SK-N-SH treated with all-trans-retinoic acid at 6 μM for 48 hours (cell line): ENCODE measurements around the gene AFG3L2.
A peak's percentile ranks its signal among the peaks of the same experiment; 100 is the strongest.
"Not testable (repeated sequence)": the region's sequence is repeated elsewhere in the genome, so short reads cannot be mapped to it uniquely, and the experiment has no call there.

Source experiments
- ATAC-seq: fragments of 200-7000 bp; cut with Tn5 transposase; 3 replicates; pipeline ENCODE4 v1.9.1; 2020; ENCODE audit warnings: mild to moderate bottlenecking, moderate library complexity
- ARNTL ChIP-seq: fragments of 450-650 bp; formaldehyde crosslinking; IDR thresholded peaks from 2 replicates; pipeline ENCODE4 v1.5.0; 2020; ENCODE audit warnings: low read depth, mild to moderate bottlenecking, moderate library complexity, borderline replicate concordance
- BACH2 ChIP-seq: fragments of 250-450 bp; sonication (Bioruptor Pico); IDR thresholded peaks from 2 replicates; pipeline ENCODE4 v1.9.0; 2021; ENCODE audit warnings: mild to moderate bottlenecking, borderline replicate concordance
- CSDC2 ChIP-seq: fragments of 250-450 bp; sonication (Bioruptor Pico); IDR thresholded peaks from 2 replicates; pipeline ENCODE4 v1.5.0; 2020; ENCODE audit warnings: mild to moderate bottlenecking, moderate library complexity
- ESRRG ChIP-seq: fragments of 250-450 bp; sonication (Bioruptor Pico); IDR thresholded peaks from 2 replicates; pipeline ENCODE4 v1.6.1; 2021; ENCODE audit warnings: mild to moderate bottlenecking
- GLIS3 ChIP-seq: fragments of 250-450 bp; sonication (Bioruptor Pico); IDR thresholded peaks from 2 replicates; pipeline ENCODE4 v1.5.0; 2020; ENCODE audit warnings: mild to moderate bottlenecking, moderate library complexity
- ISL1 ChIP-seq: fragments of 250-450 bp; sonication (Bioruptor Pico); IDR thresholded peaks from 2 replicates; pipeline ENCODE4 v2.1.2; 2022; ENCODE audit warnings: mild to moderate bottlenecking, moderate library complexity
- OSR1 ChIP-seq: fragments of 250-450 bp; sonication (Bioruptor Pico); IDR thresholded peaks from 2 replicates; pipeline ENCODE4 v1.8.0; 2022; ENCODE audit warnings: moderate library complexity, mild to moderate bottlenecking, inconsistent platforms
- PPARA ChIP-seq: fragments of 250-450 bp; sonication (Bioruptor Pico); IDR thresholded peaks from 2 replicates; pipeline ENCODE4 v1.5.0; 2020; ENCODE audit warnings: mild to moderate bottlenecking, borderline replicate concordance
- RARB ChIP-seq: fragments of 250-450 bp; sonication (Bioruptor Pico); IDR thresholded peaks from 2 replicates; pipeline ENCODE4 v1.8.0; 2021; ENCODE audit warnings: mild to moderate bottlenecking, moderate library complexity
- SNAI2 ChIP-seq: fragments of 250-450 bp; sonication (Bioruptor Pico); IDR thresholded peaks from 2 replicates; pipeline ENCODE4 v1.5.0; 2020; ENCODE audit warnings: mild to moderate bottlenecking, moderate library complexity
- TCF4 ChIP-seq: fragments of 250-450 bp; sonication (Bioruptor Pico); IDR thresholded peaks from 2 replicates; pipeline ENCODE4 v1.8.0; 2021; ENCODE audit warnings: mild to moderate bottlenecking, moderate library complexity, borderline replicate concordance
- TOX ChIP-seq: fragments of 250-450 bp; sonication (Bioruptor Pico); IDR thresholded peaks from 2 replicates; pipeline ENCODE4 v1.8.0; 2021; ENCODE audit warnings: mild to moderate bottlenecking, moderate library complexity, borderline replicate concordance
- ZFP3 ChIP-seq: fragments of 250-450 bp; sonication (Bioruptor Pico); IDR thresholded peaks from 2 replicates; pipeline ENCODE4 v1.5.0; 2020; ENCODE audit warnings: mild to moderate bottlenecking, moderate library complexity
- ZFP30 ChIP-seq: fragments of 450-650 bp; formaldehyde crosslinking; IDR thresholded peaks from 2 replicates; pipeline ENCODE4 v1.5.0; 2022; ENCODE audit warnings: mild to moderate bottlenecking, moderate library complexity
- ZNF565 ChIP-seq: fragments of 450-650 bp; formaldehyde crosslinking; conservative IDR thresholded peaks from 2 replicates; pipeline ENCODE4 v1.5.0; 2020; ENCODE audit warnings: low read depth, mild to moderate bottlenecking, moderate library complexity
- ZNF70 ChIP-seq: fragments of 450-650 bp; formaldehyde crosslinking; IDR thresholded peaks from 2 replicates; pipeline ENCODE4 v1.5.0; 2020; ENCODE audit warnings: mild to moderate bottlenecking, moderate library complexity
- ZNF8 ChIP-seq: fragments of 450-650 bp; formaldehyde crosslinking; IDR thresholded peaks from 2 replicates; pipeline ENCODE4 v1.5.0; 2020; ENCODE audit warnings: mild to moderate bottlenecking, moderate library complexity
- TF ChIP-seq, protein P1 (sequence below): fragments of 250-450 bp; sonication (Bioruptor Pico); IDR thresholded peaks from 2 replicates; pipeline ENCODE4 v1.8.0; 2020; ENCODE audit warnings: mild to moderate bottlenecking, moderate library complexity, borderline replicate concordance
- TF ChIP-seq, protein P2 (sequence below): fragments of 250-450 bp; sonication (Bioruptor Pico); IDR thresholded peaks from 2 replicates; pipeline ENCODE4 v1.5.1; 2020; ENCODE audit warnings: low read depth, mild to moderate bottlenecking, moderate library complexity
- TF ChIP-seq, protein P3 (sequence below): fragments of 250-450 bp; sonication (Bioruptor Pico); IDR thresholded peaks from 2 replicates; pipeline ENCODE4 v1.5.0; 2020; ENCODE audit warnings: mild to moderate bottlenecking, moderate library complexity
- TF ChIP-seq, protein P4 (sequence below): fragments of 250-450 bp; sonication (Bioruptor Pico); IDR thresholded peaks from 2 replicates; pipeline ENCODE4 v1.5.1; 2021; ENCODE audit warnings: mild to moderate bottlenecking, moderate library complexity
- TF ChIP-seq, protein P5 (sequence below): fragments of 250-450 bp; sonication (Bioruptor Pico); IDR thresholded peaks from 2 replicates; pipeline ENCODE4 v1.8.0; 2021; ENCODE audit warnings: low read depth, mild to moderate bottlenecking, moderate library complexity, borderline replicate concordance

AFG3L2 gene

DNA sequence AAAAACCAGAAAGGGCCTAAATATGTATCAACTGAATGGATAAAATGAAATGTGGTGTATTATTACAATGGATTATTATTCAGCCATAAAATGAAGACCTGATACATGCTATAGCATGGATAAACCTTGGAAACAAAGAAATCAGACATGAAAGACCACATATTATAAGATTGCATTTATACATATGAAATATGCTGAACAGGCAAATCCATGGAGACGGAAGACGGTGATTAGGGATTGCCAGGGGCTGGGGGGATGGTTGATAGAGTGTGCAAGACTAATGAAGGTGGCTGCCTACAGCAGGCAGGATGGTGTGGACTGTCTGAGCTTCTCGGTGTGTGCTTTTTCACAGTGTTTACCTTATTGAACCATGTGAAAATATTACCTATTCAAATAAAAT lies 11.4 kb upstream of the AFG3L2 start (continued):
- TF ChIP-seq, protein P1, sequence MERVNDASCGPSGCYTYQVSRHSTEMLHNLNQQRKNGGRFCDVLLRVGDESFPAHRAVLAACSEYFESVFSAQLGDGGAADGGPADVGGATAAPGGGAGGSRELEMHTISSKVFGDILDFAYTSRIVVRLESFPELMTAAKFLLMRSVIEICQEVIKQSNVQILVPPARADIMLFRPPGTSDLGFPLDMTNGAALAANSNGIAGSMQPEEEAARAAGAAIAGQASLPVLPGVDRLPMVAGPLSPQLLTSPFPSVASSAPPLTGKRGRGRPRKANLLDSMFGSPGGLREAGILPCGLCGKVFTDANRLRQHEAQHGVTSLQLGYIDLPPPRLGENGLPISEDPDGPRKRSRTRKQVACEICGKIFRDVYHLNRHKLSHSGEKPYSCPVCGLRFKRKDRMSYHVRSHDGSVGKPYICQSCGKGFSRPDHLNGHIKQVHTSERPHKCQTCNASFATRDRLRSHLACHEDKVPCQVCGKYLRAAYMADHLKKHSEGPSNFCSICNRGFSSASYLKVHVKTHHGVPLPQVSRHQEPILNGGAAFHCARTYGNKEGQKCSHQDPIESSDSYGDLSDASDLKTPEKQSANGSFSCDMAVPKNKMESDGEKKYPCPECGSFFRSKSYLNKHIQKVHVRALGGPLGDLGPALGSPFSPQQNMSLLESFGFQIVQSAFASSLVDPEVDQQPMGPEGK: no peak
- TF ChIP-seq, all 23 proteins: peak for 0

DNA sequence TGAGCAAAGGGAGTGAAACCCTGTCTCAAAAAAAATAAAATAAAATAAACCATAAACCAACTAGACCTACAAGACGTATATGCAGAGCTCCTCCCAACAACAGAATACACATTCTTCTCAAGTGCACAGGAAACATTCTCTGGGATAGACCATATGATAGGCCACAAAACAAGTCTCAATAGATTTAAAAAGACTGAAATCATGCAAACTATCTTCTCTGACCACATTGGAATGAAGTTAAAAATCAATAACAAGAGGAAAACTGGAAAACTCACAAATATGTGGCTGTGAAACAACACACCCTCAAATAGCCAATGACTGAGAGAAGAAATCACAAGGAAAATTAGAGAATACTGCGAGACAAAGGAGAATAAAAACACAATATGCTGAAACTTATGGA lies 7.2 kb upstream of the AFG3L2 start:
- no peak for ATAC-seq
- TF ChIP-seq ZFP3 (CRISPR knock-in tag) (no peak), RARB (CRISPR knock-in tag) (no peak), BACH2 (CRISPR knock-in tag) (no peak), ZNF70 (CRISPR knock-in tag) (no peak), GLIS3 (CRISPR knock-in tag) (no peak), ARNTL (no peak), ESRRG (CRISPR knock-in tag) (no peak), ZFP30 (CRISPR knock-in tag) (no peak), CSDC2 (no peak), OSR1 (CRISPR knock-in tag) (no peak), TOX (CRISPR knock-in tag) (no peak), TCF4 (no peak), PPARA (no peak), SNAI2 (CRISPR knock-in tag) (no peak), ISL1 (CRISPR knock-in tag) (no peak)
- TF ChIP-seq, protein P2, sequence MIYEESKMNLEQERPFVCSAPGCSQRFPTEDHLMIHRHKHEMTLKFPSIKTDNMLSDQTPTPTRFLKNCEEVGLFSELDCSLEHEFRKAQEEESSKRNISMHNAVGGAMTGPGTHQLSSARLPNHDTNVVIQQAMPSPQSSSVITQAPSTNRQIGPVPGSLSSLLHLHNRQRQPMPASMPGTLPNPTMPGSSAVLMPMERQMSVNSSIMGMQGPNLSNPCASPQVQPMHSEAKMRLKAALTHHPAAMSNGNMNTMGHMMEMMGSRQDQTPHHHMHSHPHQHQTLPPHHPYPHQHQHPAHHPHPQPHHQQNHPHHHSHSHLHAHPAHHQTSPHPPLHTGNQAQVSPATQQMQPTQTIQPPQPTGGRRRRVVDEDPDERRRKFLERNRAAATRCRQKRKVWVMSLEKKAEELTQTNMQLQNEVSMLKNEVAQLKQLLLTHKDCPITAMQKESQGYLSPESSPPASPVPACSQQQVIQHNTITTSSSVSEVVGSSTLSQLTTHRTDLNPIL (CRISPR knock-in tag): no peak
- TF ChIP-seq, protein P3, sequence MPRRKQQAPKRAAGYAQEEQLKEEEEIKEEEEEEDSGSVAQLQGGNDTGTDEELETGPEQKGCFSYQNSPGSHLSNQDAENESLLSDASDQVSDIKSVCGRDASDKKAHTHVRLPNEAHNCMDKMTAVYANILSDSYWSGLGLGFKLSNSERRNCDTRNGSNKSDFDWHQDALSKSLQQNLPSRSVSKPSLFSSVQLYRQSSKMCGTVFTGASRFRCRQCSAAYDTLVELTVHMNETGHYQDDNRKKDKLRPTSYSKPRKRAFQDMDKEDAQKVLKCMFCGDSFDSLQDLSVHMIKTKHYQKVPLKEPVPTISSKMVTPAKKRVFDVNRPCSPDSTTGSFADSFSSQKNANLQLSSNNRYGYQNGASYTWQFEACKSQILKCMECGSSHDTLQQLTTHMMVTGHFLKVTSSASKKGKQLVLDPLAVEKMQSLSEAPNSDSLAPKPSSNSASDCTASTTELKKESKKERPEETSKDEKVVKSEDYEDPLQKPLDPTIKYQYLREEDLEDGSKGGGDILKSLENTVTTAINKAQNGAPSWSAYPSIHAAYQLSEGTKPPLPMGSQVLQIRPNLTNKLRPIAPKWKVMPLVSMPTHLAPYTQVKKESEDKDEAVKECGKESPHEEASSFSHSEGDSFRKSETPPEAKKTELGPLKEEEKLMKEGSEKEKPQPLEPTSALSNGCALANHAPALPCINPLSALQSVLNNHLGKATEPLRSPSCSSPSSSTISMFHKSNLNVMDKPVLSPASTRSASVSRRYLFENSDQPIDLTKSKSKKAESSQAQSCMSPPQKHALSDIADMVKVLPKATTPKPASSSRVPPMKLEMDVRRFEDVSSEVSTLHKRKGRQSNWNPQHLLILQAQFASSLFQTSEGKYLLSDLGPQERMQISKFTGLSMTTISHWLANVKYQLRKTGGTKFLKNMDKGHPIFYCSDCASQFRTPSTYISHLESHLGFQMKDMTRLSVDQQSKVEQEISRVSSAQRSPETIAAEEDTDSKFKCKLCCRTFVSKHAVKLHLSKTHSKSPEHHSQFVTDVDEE (CRISPR knock-in tag): no peak
- TF ChIP-seq, protein P4, sequence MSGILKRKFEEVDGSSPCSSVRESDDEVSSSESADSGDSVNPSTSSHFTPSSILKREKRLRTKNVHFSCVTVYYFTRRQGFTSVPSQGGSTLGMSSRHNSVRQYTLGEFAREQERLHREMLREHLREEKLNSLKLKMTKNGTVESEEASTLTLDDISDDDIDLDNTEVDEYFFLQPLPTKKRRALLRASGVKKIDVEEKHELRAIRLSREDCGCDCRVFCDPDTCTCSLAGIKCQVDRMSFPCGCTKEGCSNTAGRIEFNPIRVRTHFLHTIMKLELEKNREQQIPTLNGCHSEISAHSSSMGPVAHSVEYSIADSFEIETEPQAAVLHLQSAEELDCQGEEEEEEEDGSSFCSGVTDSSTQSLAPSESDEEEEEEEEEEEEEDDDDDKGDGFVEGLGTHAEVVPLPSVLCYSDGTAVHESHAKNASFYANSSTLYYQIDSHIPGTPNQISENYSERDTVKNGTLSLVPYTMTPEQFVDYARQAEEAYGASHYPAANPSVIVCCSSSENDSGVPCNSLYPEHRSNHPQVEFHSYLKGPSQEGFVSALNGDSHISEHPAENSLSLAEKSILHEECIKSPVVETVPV (CRISPR knock-in tag): no peak

DNA sequence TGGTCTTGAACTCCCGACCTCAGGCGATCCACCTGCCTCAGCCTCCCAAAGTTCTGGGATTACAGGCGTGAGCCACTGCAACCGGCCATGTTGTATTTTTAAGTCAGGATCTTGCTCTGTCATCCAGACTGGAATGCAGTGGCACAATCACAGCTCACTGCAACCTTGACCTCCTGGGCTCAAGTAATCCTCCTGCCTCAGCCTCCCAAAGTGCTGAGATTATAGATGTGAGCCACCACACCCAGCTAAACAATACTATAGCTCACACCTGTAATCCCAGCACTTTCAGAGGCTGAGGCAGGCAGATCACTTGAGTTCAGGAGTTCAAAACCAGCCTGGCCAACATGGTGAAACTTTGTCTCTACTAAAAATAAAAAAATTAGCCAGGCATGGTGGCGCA lies 6.7 kb upstream of the AFG3L2 start:
- ATAC-seq: not testable (repeated sequence)

DNA sequence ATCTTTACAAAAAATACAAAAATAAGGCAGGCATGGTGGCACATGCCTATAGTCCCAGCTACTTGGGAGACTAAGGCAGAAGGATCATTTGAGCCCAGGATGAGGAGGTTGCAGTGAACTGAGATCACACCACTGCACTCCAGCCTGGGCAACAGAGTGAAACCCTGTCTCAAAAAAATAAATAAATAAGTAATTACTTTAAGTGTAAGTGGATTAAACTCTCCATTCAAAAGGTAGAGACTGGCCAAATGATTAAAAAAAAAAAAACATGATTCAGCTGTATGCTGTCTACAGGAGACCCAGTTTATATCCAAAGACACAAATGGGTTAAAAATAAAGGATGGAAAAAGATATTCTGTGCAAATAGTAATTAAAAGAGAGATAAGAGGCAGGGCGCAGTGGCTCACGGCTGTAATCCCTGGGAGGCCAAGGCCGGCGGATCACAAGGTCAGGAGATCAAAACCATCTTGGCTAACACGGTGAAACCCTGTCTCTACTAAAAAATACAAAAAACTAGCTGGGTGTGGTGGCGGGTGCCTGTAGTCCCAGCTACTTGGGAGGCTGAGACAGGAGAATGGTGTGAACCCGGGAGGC lies 5.3 kb upstream of the AFG3L2 start:
- ATAC-seq: not testable (repeated sequence)

DNA sequence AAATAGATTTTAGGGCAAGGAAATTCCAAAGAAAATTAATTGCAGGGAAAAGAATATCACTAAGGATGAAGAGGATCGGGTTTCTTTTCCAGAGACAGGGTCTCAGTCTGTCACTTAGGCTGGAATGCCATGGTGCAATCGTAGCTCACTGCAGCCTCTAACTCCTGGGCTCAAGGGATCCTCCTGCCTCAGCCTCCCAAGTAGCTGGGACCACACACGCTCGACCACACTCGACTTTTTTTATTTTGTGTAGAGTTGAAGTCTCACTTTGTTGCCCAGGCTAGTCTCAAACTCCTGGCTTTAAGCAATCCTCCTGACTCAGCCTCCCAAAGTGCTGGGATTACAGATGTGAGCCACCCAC lies 1.2 kb upstream of the AFG3L2 start:
- not testable (repeated sequence) for ATAC-seq

DNA sequence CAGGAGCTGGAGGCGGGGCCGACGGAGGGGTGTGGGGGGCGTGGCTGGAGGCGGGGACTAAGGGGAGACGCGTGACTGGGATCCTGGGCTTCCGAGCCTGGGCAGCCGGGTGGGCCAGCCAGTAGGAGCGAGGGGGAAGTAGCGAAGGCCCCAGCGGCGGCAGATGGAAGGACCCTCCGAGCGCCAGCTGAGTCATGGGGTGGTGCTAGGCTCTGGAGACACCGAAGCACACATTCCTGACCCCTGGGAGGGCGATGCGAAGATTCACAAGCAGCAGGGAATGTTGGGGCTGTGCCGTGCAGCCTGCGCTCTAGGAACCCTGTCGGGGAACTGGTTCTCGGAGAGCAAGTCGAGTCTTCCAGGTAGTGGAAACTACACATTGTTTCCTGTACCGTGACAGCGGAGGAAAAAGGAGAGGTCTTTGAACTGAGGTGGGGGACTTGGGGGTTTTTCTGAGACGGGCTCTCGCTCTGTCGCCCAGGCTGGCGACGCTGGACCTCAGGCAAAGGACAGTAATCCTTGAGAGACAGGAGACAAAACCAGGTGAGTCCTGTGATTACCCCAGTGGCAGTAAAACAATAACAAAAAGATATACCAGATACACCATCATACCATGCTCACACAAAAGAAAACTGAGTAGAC lies 650 bp upstream of the AFG3L2 start:
- ATAC-seq: peak; percentile 83
- no peak for TF ChIP-seq ARNTL
- TF ChIP-seq ZFP30 (CRISPR knock-in tag): no peak
- TF ChIP-seq TOX (CRISPR knock-in tag): no peak
- TF ChIP-seq, protein P3 (CRISPR knock-in tag): no peak
- TF ChIP-seq TCF4: no peak
- no peak for TF ChIP-seq ZNF8
- TF ChIP-seq CSDC2: no peak
- TF ChIP-seq, protein P5, sequence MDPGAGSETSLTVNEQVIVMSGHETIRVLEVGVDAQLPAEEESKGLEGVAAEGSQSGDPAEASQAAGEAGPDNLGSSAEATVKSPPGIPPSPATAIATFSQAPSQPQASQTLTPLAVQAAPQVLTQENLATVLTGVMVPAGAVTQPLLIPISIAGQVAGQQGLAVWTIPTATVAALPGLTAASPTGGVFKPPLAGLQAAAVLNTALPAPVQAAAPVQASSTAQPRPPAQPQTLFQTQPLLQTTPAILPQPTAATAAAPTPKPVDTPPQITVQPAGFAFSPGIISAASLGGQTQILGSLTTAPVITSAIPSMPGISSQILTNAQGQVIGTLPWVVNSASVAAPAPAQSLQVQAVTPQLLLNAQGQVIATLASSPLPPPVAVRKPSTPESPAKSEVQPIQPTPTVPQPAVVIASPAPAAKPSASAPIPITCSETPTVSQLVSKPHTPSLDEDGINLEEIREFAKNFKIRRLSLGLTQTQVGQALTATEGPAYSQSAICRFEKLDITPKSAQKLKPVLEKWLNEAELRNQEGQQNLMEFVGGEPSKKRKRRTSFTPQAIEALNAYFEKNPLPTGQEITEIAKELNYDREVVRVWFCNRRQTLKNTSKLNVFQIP (CRISPR knock-in tag): no peak
- TF ChIP-seq ZNF565: no peak
- TF ChIP-seq SNAI2 (CRISPR knock-in tag): no peak
